Ectodermal cell (in vitro differentiated cells): ENCODE measurements around the gene UBL4A.

Experiments used
- H3K27ac ChIP-seq: 2 replicates; pipeline ENCODE4 v1.7.0; 2013; ENCODE audit warnings: mild to moderate bottlenecking, low read depth, low read length; ENCODE audit not compliant: insufficient read depth, poor library complexity, severe bottlenecking
- H3K27me3 ChIP-seq: 2 replicates; pipeline ENCODE4 v1.7.0; 2013; ENCODE audit warnings: mild to moderate bottlenecking, low read length; ENCODE audit not compliant: insufficient read depth, control insufficient read depth, poor library complexity, severe bottlenecking
- H3K36me3 ChIP-seq: one replicate; pipeline ENCODE4 v1.7.0; 2013; ENCODE audit warnings: low read length; ENCODE audit not compliant: control insufficient read depth, insufficient read depth
- H3K4me1 ChIP-seq: one replicate; pipeline ENCODE4 v1.7.0; 2013; ENCODE audit warnings: low read length; ENCODE audit not compliant: control insufficient read depth, insufficient read depth
- H3K4me3 ChIP-seq: 2 replicates; pipeline ENCODE4 v1.7.0; 2013; ENCODE audit warnings: low read depth, low read length, control low read depth; ENCODE audit not compliant: insufficient read depth
- H3K9me3 ChIP-seq: 2 replicates; pipeline ENCODE4 v1.7.0; 2013; ENCODE audit warnings: mild to moderate bottlenecking, low read length, moderate library complexity; ENCODE audit not compliant: control insufficient read depth
- WGBS, 2 experiments: methylation state at CpG; one replicate each; pipeline ENCODE4 v1.1.7; 2013; ENCODE audit warnings: missing lambda C conversion rate in 2 of 2; 5-methylcytosine and 5-hydroxymethylcytosine counted together

UBL4A gene

DNA sequence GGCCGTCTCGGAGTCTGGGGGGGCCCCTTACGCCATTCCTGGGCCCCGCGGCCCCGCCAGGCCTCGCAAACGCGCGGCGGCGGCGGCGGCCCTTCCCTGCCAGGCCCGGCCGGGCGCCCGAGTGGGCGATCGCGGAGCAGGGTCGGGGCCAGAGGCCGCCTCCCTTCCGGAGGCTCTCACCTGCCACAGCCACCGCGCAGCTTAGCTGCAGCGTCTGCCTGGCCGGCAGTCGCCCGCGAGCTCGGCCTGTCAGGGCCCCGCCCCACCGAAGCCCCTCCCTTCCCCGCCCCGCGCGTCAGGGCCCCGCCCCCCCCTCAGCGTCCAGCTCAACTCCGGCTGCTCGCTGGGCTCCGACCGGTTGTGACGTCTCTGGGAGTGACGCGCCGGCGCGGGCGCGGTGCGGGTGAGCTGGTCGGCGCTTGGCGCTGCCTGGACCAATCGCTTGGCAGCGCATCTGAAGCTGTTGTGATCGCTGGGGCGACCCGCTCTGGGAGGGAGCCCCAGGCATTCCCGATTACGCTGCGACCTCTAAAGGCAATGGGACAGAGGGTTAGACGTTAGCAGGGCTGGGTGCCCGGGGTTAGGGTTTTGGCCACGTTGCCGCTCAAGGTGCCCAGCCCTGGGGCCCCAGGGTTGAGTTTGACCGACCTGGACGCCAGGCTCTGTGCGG is 4.1 kb upstream of the UBL4A start, which contains the start of gene SLC10A3:
Gene SLC10A3 (minus strand): TSS at position 216 of the 670 bp plus-strand sequence. CDS start 1,689 bp downstream, outside the sequence.
- peak within 1 kb of the TSS; percentile 45 for H3K4me3 ChIP-seq

DNA sequence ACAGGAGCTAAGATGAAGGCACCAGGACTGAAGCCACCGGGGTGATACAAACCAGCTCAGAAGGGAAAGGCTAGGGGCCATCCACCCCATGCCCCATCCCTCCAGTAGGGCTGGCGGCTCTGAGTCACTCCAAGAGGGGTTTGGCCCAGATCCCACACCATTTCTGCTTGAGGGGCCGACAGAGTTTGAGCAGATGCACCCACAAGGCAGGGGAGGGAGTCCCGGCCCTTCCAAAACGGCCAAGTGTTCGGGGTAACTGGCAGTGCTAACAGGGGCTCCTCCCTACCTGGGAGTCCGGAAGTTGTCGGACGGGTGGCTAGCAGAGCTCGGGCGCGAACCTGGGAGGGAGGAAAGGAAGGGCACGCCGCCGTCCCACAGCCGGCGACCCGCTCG is 3.6 kb upstream of the UBL4A start:
- peaks cover 5% of the 10 kb centered on the region for H3K4me1 ChIP-seq
- H3K27me3 ChIP-seq: peaks cover 9% of the 10 kb centered on the region
- H3K36me3 ChIP-seq: no peaks in the 10 kb centered on the region
- 7 to 9% methylated on average over 19 of the region's 19 CpGs for WGBS, 2 experiments
- H3K27ac ChIP-seq: no peak overlapping the region
- no peaks in the 10 kb centered on the region for H3K9me3 ChIP-seq
- peak overlapping the region; percentile 45 for H3K4me3 ChIP-seq

More for the DNA sequence above, 4.1 kb upstream of the UBL4A start, which contains the start of gene SLC10A3:
- Histone ChIP-seq H3K4me1 (peaks cover 2% of the 10 kb centered on the region), H3K27ac (peak within 1 kb of the TSS; percentile 83), H3K9me3 (no peaks in the 10 kb centered on the region), H3K36me3 (no peaks in the 10 kb centered on the region), H3K27me3 (peaks cover 9% of the 10 kb centered on the region)
- 0 to 1% methylated on average over 66 to 71 of the region's 71 CpGs for WGBS, 2 experiments

DNA sequence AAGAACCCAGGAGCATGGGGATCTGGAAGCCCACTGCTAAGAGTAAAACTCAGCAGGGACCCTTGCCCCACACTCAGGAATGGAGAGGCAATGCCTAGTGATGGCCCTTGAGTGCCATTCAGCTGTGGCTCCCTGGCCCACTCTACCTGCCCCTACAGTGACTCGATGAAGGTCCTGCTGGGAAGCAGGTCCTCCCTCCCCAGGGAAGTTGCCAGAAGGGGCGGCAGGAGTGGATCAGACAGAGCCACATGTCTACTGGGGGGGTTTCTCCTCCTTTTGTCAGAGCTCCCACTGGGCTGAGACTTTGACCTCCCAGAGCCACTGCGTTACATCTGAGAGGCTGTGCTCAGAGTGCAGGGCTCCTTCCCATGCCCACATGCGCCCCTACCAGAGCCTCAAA is 2.8 kb upstream of the UBL4A start:
- 93 to 100% methylated on average over 4 of the region's 4 CpGs for WGBS, 2 experiments
- H3K36me3 ChIP-seq: no peaks in the 10 kb centered on the region
- no peak overlapping the region for H3K27ac ChIP-seq
- no peak overlapping the region for H3K4me3 ChIP-seq
- H3K27me3 ChIP-seq: peaks cover 9% of the 10 kb centered on the region
- no peaks in the 10 kb centered on the region for H3K9me3 ChIP-seq
- H3K4me1 ChIP-seq: peaks cover 5% of the 10 kb centered on the region

DNA sequence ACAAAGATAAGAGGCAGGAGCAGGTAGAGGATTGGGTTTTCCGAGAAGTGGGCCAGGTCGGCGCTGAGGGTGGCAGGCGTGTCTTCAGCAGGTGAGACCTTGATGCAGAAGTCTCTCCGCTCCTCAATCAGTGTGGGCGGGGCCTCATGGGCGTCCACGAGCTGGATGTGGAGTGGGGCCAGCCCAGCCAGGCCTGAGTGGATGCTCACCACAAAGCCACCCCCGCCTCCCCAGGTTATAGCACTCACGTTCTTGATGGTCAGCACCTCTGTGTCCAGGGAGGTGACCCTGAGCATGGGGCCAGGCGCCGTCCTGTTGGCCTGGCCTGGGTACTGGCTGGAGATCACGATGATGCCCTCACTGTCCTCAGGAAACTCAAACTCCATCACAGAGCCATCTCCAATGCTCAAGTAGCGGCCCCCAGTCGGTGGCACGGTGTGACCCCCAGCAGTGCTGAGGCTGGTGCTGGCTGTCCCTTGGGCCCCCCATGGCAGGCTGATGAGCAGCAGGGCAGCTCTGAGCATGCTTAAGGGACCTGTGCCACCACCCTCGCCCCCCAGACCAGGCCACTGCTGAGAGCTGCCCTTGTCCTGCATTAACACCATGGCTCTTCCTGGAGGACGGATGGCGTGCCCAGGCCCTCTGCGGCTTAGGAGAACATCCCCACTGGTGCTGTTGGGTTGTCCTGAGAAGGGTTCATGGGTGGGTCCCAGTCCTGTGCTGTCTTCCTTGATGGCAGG is 2.1 kb upstream of the UBL4A start:
- H3K9me3 ChIP-seq: no peaks in the 10 kb centered on the region
- H3K27me3 ChIP-seq: peaks cover 9% of the 10 kb centered on the region
- peaks cover 5% of the 10 kb centered on the region for H3K4me1 ChIP-seq
- no peak overlapping the region for H3K27ac ChIP-seq
- no peaks in the 10 kb centered on the region for H3K36me3 ChIP-seq
- H3K4me3 ChIP-seq: no peak overlapping the region
- 94 to 95% methylated on average over 20 of the region's 20 CpGs for WGBS, 2 experiments

DNA sequence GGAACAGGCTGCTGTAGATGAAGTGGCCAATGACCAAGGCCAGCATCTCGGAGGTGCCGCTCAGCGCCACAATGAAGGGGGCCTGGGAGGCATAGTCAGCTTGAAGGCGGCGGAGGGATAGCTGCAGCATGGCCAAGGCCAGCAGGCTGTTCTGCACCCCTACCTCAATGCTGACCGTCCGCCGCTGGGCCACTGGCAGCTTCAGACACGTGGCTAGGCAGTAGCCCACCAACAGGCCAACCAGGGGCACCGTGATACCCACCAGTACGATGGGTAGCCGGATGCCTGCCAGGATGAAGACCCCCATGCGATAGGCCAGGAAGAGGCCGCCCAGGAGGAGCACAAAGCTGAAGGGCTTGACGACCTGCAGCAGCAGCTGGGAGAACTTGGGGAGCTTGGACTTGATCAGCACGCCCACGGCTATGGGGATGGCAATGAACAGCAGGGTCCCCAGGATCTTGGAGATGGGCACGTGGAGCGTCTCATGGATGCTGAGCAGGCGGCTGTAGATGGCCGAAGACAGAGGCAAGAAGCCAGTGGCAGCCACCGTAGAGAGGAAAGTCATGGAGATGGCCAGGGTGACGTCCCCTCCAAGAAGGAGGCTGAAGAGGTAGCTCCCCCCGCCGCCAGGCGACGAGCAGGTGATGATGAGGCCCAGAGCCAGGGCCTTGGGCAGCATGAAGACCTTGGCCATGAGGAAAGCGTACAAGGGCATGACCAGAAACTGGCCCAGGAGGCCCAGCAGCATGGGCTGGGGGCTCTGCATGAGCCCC is 1.3 kb upstream of the UBL4A start:
- WGBS, 2 experiments: 96% methylated on average over 28 of the region's 28 CpGs
- Histone ChIP-seq H3K4me1 (peaks cover 5% of the 10 kb centered on the region), H3K4me3 (no peak overlapping the region), H3K27ac (no peak overlapping the region), H3K36me3 (no peaks in the 10 kb centered on the region), H3K27me3 (peaks cover 9% of the 10 kb centered on the region), H3K9me3 (no peaks in the 10 kb centered on the region)

DNA sequence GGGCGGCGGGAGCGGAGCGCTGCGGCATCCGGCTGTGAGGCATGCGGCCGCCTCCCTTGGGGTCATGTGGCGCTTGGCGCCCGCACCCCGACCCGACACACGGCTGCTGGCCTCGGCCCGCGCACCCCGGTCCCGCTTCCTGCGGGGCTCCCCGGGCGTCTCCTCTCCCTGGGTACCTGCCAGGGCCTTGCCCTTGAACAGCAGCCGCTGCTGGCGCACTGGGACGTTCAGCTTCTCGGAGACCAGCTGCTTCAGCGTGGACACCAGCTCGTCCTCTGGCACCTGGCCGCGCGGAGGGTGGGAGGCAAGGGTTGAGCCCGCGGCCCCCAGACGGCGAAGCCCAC is 391 bp downstream of the UBL4A start:
- H3K27me3 ChIP-seq: peaks cover 9% of the 10 kb centered on the region
- H3K36me3 ChIP-seq: no peaks in the 10 kb centered on the region
- H3K4me1 ChIP-seq: peaks cover 5% of the 10 kb centered on the region
- 1 to 2% methylated on average over 35 of the region's 35 CpGs for WGBS, 2 experiments
- H3K27ac ChIP-seq: no peak overlapping the region
- peak overlapping the region; percentile 55 for H3K4me3 ChIP-seq
- H3K9me3 ChIP-seq: no peaks in the 10 kb centered on the region

DNA sequence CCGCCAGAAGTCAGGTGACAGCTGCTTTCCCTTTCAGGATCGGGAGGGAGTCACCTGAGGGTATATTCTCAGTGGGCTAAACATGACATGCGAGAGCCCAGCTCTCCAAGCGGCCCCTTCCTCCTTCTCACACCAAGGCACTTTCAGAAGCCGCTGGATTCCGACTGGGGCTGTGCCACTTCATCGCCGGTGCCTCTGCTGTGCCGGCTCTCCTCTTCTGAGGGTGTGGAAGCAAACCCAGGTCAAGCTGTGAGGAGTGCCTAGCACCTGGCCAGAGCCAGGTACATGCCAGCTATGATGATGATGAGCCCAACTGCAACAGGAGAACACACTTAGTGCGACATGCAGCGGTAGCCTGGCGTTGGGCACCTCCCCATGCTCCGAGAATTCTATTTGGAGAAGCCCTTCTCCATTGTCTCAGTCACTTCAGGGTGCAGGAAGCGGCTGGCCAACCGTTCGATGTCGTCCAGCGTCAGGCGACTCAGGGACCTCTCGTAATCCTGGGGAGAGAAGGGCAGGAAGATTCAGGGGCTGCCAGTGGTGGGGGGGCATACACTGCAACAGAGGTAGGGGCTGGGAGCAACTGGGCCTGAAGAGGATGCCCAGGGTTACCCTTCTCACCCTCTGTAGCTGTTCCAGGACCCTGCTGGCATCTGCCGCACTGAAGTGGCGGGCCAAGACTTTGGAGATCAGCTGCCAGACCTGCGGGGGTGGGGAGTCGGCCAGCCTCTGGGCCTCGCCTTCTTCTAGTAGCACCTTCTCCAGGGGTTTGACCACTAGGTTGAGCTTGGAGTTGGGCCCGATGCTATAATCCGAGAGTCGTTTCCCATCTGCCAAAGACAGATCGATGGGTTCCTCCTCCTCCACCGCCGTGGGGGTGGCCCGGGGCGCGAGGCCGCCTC is 1.0 kb downstream of the UBL4A start:
- peaks cover 5% of the 10 kb centered on the region for H3K4me1 ChIP-seq
- peaks cover 9% of the 10 kb centered on the region for H3K27me3 ChIP-seq
- no peaks in the 10 kb centered on the region for H3K9me3 ChIP-seq
- 59 to 62% methylated on average over 35 of the region's 35 CpGs for WGBS, 2 experiments
- H3K36me3 ChIP-seq: no peaks in the 10 kb centered on the region
- no peak overlapping the region for H3K27ac ChIP-seq
- peak overlapping the region; percentile 55 for H3K4me3 ChIP-seq

DNA sequence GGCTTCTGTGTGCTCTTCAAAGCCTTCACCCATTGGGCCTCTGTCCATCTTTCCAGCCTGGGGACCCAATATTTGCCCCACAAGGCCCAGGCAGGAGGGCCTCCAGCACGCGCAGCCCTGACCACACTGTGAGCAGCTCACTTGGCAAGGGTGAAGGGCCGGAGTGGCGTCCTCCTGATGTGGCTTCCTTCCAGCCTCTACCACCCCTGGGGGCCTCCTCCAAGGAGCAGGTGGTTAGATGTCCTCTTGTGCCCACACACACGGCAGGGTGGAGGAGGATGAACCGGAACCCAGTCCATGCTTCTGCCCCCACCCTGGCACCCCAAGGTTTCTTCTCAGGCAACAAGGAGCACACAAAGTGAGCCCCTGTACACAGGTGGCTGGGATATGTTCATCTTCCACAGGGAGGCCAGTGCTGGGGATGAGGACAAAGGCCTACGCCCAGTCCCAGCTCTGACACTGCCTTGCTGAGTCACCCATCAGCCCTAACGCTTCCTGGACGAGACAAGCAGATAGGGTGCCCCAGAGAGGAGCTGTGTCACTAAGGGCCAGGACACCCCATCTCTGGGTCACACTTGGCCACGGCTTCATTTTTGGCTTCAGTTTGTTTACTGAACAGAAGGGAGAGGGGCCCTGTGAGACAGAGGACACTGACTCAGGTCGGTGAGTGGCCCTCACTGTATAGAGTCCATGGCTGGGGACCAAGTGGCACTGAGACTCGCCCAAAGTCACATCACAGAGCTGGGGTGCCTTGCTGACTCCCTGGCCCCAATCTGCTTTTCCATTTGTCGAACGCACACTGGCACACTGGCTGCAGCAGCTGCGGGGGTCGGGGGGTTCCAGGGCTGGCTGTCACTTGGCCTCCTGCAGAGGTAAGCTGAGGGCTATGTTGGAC is 1.9 kb downstream of the UBL4A start:
- 95 to 96% methylated on average over 16 of the region's 16 CpGs for WGBS, 2 experiments
- Histone ChIP-seq H3K9me3 (no peaks in the 10 kb centered on the region), H3K36me3 (no peaks in the 10 kb centered on the region), H3K27me3 (peaks cover 4% of the 10 kb centered on the region), H3K4me1 (peaks cover 5% of the 10 kb centered on the region), H3K27ac (no peak overlapping the region), H3K4me3 (no peak overlapping the region)

DNA sequence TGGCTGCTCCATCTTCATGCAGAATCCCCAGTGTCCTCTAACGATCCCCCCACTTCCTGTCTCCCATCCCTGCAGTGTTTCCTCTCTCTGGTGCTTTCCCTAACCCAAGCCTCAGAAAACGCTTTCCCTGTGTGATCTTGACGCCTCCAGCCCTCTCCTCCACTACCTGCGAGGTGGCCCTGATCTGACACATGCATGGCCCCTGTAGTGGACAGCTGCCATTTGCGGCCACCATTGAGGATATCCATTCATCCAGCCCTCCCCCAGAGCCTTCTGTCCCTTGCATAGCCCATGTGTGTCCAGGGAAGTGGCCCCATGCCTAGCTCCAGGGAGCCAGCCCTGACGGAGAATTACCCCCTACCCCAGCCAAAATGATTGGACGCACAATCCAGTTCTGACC is 3.1 kb downstream of the UBL4A start:
- Histone ChIP-seq H3K4me3 (no peak overlapping the region), H3K36me3 (no peaks in the 10 kb centered on the region), H3K9me3 (no peaks in the 10 kb centered on the region), H3K27me3 (peaks cover 4% of the 10 kb centered on the region), H3K27ac (no peak overlapping the region), H3K4me1 (peaks cover 5% of the 10 kb centered on the region)
- 92 to 93% methylated on average over 7 of the region's 7 CpGs for WGBS, 2 experiments
